ENCODE measurements around the gene RAB28.

The RAB28 gene

DNA sequence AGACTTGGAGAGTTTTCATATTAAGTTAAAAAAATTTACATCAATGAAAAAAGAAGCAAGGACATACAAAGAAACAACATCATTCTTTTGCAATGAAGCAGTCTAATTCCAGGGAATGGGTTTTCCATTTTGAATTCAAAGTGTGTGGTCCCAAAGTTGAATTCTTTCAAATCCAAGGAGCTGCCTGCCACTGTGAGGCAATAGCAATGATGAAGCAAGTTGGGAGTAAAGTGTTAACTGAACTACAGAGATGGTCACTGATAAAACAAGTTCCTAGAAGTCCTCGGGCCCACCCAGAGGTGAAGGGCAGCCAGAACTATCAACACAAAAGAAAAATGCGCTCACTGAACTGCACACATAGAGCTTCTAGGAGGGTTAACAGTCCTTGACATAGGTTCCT, 115.9 kb downstream of the RAB28 start:
- DNase-seq = no peak

DNA sequence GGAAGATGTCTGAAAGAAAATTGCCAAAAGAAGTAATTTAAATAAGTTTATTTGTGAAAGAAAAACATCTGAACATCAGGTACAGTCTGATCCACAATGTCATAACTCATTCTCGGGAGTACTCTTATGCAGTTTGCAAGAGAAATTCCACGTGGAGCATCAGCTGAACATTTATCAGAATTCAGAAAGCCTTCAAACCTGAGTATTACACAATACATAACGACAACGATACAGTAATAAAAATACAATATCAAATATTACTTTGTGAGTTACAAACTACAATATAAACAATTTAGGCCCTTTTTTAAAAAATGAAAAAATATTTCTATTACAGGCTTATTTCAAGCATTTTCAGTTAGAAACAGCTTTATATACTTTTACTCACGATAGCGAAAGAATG, 116.4 kb downstream of the RAB28 start:
- DNase-seq = no peak

DNA sequence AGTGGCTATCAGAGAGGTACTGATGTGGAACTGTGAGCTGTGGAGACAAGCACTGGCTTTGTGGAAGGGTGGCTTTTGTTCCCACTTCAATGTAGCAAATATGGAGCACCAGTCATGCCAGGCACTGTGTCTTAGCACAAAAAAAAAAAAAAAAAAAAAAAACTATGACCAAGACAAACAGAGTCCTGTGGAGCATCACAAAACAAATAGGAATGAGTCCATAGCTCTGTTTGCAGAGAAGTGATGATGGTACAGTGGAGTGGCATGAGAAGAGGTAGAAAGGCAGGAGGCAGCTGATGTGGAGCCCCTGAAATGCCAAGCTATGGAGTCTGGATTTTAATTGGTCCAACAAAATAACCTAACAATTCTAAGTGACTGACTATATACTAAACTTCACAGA, 116.9 kb downstream of the RAB28 start:
- no peak for DNase-seq

DNA sequence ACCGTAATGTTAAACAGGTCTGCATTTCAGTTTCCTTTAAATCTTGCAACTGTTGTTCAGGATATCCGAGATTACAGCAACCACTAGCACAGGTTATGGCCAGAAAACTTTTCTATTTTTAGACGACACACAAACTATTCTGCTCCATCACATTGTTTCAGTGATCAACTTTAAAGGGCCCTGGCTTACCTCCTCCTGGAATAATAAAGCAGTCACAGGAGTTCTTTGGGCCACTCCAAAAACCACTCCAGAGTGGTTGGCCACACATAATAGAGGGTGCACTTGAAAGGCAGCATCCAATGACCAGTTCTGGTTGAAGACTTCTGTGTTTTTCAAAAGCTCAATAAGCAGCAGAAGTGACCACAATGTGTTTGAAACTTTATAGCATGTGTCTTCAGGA, 118.9 kb downstream of the RAB28 start:
- DNase-seq = no peak

DNA sequence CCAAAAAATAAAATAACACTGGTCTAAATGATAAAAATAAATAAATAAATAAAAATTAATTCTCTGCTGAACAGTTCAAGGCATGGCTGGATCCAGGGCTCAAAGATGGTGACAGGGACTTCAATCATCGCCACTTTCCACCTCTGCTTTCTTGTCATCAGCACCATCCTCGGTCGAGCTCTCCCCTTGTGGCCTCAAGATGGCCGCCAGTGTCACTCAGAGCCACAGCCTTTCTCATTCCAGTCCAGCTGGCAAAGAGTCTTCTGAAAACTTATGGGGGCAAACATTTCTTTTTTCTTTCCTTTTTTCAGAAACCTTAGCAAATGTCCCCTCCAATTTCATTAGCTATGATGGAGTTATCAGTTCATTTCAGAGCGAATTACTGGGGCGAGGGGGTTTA, 119.5 kb downstream of the RAB28 start:
- DNase-seq = no peak

DNA sequence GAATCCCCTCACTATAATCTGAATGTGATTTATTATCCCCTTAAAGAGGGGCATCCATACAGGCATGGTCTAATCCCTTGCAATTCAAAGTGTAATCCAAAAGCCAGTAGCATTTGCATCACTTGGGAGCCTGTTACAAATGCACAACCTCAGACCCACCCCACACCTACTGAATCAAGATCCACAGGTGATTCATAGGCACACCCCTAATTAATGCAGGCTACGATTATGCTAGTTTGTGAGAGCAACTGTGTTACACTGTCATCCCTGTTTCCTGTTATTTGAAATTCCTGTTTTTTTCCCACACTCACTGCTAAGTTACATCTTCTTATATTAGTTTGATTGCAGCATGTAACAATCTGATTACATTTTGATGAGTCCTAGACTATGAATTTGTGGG, 120.0 kb downstream of the RAB28 start:
- no peak for DNase-seq

DNA sequence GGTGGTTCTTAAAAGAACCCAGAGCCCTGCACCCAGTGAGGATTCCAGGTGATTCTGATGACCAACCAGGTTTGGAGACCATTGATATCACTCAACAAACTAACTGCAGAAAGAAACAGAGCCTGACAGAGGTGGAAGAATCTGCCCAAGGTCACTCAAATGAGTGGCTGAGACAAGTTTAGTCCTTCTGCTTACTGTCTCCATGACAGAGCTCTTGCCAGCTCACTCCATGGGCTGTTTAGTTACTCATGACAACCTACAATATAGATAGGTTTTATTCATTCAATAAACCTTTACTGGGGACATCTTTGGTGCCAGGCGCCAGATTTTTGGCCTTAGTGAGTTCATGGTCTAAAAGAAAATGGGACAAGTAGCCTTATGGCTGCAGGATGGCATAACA, 124.3 kb downstream of the RAB28 start:
- DNase-seq = no peak

DNA sequence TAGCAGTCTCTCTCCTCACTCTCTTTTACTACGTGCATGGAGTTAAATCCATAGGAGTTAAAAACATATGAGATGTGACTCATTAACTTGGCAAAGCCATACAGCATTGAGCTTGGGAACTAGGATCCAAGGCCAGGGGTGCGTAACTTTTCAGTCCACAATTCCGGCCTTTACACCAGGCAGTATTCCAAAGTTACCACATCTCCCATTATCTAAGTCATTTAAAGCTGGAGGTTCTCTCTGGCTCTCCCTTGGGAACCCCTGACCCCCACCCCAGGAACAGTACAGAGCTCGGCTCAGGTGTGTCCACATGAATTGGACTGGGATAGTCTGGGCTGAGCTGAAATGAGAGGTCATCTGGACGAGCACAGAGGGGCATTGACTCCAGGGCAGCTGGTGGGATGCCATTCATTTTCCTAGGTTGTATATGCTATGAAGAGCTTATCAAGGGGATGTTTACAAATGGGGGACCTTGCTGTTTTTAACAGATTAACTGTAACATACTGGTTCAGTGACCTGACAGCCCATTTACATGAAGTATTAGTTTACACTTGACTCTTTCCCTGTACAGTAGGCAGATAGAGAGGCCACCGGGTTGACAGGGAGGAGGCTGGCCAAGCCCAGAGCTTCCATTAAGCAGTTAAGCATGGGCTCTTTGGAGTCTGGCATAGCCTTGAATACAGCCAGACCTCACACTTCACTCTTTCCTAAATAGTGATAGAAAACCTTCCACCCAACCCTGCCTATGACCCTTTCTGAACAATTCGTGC, 128.8 kb downstream of the RAB28 start:
- no peak for DNase-seq

DNA sequence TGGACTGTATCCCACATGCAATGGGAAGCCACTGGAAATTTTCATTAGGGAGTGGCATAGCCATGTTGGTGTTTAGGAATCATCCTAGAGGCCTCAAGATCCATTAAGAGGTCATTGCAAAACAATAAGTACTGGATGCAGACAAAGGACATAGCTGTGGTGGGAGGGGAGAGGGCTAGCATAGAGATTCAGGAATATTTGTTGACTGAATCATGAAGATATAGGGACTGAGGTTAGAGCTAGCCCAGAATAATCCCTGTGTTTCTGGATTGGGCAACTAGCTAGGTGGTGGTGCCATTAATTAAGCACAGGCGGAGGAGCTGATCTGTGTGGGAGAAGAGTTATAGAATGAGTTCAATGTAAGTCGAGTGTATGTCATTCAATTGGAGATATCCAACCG, 135.0 kb downstream of the RAB28 start:
- DNase-seq = no peak

DNA sequence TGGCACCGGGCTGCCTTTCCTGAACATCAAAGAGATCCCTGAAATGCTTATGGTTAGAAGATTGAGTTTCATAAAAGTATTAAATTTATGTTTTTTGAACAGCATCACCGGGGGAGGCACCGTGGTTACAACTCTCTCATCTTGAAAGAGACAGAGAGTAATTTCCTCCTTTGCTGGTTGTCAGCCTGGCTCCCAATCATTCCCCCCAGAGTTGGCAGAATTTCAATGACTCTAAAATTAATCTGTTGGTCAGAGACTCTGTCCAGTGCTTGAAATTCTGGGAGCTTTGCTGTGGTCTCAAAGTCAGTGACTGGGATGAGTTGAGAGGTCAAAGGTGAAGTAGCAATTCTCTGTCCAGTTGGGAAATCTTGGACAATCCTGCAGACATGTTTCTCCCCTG, 135.9 kb downstream of the RAB28 start:
- DNase-seq = no peak

DNA sequence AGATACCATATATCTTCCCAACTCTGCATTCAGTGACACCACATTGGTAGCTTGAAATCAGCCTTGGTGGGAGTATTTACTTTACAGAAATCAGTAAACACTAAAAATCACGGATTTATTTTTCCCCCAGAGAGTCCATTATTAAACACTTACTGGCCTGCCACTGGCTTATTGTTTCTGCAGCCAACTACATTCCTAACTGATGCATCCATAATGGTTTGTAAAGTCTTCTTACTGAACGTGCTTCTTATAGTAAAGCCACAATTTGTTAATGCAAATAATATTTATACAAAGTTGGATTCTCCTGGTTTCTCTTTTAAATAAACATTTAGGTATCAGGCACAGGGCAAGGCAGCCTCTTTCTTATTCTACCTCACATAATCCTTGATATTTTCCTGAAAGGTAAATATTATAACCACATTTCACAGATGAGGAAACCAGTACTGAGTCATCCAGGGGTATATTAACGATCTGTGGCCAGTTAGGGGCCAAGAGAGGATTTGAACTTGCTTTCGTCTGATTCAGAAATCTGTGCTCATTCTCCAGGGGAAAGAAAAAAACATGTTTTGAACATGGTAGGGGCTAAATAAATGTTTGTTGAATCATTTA, 136.5 kb downstream of the RAB28 start:
- no peak for DNase-seq

DNA sequence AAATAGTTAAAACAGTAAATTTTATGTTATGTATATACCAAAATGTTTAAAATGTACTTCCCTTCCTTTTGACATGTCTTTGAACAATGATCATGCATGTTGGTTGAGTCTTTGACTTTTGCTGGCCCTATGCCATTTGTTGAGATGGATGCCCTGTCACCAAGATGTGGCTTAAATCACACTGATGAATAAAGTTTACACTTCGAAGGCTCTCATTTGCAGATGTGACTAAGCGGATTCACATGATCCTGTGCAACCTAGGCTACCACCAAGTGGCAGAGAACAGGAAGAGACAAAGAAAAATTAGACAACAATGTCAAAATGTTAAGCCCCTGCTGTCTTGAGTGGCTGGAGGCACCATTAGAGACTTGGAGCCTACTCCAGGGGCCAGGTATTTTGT, 139.9 kb downstream of the RAB28 start:
- no peak for DNase-seq

DNA sequence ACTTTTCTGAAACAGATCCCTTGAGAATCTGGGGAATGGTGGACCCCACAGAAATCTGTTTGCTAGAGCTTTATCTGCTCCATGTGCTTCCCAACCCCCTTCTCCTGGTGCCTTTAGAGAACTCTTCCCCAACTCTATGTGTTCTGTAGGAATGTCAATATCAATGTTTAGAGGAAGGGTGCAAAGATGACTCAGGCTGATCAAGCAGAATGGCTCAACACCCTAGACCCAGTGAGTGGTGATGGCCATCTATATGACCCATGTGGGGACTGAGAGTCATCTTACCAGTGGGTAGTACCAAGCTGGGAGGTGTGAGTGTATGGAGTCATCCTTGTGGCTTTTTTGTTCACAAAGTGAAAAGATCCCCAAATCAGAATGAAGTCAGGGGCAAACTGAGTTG, 143.5 kb downstream of the RAB28 start:
- DNase-seq = no peak

DNA sequence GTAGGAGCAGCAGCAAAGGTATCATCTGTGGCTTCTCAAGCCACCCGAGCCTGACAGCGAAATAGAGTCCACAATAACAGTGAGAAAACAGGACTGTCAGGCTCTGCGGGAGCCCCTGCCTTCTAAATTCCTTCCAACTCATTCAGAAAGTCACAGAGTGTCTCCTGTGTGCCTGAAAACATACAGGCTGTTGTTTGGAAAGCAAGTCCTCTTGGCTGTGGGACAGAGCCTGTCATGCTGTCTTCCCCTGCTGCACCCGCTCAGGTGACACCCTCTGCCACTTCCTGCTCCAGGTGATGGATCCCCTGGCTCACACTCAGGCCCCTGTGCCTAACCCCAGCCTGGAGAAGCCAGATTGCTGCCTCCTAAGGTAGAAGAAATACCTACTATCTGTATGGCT, 152.3 kb downstream of the RAB28 start:
- no peak for DNase-seq

DNA sequence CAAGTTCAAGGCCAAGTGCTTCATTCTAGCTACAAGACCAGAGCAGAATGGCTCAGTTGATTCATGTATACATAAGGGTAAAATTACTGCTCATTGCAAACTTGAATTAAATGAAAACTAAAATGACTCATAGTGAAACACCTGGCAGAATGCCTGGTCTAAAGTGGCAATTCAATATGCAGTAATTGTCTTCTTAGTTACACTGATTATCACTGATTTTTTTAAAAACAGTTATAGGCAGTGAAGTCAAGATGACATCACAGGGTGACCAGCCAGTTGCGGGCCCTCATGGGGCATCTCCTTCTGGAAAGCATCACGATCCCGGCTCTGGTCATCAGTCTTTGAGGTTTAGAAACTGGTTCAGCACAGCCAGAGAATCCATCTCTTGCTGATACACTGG, 154.2 kb downstream of the RAB28 start:
- no peak for DNase-seq

DNA sequence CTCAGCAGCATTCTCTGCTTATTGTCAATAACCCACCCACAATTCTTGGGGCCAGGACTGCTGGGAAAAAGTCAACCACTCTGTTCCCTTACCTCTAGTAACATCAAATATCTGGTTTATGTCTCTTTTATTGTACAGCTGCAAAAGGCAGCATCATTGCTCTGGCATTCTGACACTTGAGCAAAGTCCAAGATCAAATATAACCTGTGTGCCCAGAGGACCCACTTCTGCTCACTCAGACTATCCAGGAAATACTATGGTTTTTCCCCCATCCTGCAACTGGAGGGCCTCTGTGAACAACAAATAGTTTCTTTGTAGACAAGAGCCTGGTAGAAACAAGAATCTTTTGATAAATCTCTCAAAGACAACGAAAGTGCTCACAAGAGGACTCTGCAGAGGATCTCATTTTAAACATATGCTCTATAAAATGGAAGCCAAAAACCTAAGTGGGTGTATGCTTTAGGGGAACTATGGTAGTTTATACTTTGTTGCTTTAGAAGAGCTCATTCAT, 154.7 kb downstream of the RAB28 start:
- no peak for DNase-seq

DNA sequence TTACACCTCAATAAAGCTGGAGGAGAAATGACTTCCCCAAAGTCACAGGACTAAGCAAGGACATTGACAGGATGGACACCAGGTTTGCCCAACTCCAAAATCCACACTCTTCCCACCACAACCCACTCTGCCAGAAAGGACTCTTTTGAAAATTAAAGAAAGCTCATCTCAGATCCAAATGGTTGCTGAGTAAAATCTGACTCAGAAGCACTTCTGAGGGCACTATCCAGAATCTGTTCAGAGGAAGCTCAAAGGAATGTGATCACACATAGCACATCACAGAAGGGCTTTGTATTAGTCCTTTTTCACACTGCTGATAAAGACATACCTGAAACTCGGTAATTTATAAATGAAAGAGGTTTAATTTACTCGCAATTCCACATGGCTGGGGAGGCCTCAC, 155.5 kb downstream of the RAB28 start:
- no peak for DNase-seq

DNA sequence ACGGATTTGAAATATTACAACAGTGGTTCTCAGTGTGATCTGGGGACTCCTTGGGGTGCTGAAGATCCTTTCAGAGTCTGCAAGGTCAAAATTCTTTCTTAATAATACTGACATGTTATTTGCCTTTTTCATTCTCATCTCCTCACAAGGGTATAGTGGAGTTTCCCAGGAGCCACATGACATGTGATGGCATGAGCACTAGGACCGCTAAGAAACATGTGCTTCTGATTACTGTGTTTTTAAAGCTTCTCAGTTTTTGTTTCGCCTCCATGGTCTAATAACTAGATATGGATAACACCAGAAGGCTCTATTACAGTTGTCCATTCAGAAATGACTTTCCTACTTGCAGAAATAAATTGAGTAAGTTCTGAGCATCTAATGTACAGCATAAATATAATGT, 156.1 kb downstream of the RAB28 start:
- DNase-seq = no peak

DNA sequence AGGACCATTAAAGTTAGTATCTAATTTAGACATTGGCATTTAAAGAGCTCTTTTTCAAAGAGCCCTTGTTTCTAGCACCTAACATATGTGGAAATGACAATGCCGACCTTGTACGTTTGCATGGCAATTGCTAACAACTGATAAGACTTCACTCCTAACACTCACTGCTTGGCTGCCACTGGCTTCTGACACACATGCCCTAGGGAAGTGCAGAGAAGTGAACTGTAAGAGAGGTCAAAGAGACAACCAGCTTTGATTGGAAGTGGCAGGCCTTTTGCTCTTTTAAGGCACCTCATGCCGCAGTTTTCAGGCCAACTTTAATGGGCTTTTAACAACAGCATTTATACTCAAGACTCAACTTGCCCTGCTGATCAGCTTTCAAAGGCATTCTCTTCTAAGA, 158.4 kb downstream of the RAB28 start:
- DNase-seq = no peak

DNA sequence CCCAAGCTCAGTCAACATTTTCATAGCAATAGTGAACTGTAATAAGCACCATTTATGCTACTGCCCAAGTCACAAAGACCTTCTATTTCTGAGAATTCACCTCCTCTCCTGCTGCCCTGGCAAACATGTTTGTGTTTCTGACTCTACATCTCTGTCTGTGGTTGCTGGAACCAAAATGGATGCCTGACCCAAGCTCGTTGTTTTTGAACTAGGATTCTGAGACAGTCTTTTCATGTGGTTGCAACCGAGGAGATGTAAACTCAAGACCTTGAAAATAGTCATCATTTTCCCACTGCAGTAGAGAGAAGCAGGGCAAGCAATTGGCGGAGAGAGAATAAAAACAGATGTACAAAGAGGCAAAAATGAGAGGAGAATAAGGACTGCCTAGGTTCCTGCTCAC, 160.2 kb downstream of the RAB28 start:
- no peak for DNase-seq

DNA sequence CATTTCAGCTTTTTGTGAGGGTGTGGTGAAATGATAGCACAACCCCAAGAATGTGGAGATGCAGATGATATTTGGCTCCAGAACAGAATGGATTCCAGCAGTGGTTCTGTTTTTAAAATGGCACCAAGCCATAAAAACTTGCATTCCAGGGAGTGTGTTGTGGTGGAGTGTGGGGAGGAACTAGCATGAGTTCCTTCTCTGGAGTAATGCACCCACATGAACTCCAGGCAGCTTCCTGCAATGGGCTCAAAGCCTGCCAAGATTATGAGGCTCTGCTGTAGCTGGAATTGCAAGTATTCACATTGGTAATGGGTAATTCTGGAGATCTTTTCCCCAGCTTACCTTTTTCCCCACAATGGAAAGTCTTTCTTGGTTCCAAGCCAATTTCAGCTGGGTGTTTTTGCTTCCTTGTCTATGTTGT, 161.4 kb downstream of the RAB28 start:
- DNase-seq = no peak

Measured in stimulated activated CD4-positive, alpha-beta T cell treated with anti-CD3 and anti-CD28 coated beads, Interleukin-4, amount 100 ng/mL, for 1 hour (primary cell).